HG03064 (cell line): ENCODE measurements around the gene SDCBP2.
"Not testable (repeated sequence)": the region's sequence is repeated elsewhere in the genome, so short reads cannot be mapped to it uniquely, and the experiment has no call there.

Experiments used
- ATAC-seq: cut with Tn5 transposase; IDR thresholded peaks from one replicate; pipeline ENCODE4 v1.9.1; 2021; ENCODE audit warnings: low read depth; ENCODE audit not compliant: unreplicated experiment

Gene SDCBP2

DNA sequence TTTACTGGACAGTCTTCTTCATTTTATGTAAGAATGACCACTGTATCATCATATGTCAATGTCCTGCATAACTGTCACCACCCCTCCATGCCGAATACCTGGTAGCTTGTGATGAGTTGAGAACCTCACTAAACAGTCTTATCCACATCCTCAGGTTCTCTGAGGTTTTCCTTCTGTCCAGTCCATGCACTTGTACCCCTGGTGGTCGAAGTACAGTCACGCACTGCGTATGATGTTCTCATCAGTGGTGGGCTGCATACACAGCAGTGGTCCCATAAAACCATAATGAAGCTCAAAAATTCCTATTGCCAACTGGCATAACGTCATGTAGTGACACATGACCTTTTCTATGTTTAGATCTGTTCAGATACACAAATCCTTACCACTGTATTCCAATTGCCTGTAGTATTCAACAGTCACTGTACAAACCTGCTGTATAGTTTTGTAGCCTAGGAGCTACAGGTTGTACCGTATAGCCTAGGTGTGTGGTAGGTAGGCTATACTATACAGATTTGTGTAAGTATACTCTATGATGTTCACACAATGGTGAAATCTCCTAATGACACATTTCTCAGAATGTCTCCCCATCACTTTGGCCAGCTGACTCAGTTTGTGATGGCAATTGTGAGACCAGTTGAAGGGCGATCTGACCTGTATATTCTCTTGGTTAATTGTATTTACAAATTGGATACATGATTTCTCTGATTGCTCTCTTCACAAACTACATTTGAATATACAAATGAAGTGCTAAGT is 31.3 kb upstream of the SDCBP2 start:
- ATAC-seq: no peak

- no peak for ATAC-seq
Observed at GRCh38 chr20:1357921-1358671, 29.2 kb upstream of the SDCBP2 start.

- ATAC-seq: no peak
Observed at GRCh38 chr20:1353956-1354355, 25.0 kb upstream of the SDCBP2 start.

DNA sequence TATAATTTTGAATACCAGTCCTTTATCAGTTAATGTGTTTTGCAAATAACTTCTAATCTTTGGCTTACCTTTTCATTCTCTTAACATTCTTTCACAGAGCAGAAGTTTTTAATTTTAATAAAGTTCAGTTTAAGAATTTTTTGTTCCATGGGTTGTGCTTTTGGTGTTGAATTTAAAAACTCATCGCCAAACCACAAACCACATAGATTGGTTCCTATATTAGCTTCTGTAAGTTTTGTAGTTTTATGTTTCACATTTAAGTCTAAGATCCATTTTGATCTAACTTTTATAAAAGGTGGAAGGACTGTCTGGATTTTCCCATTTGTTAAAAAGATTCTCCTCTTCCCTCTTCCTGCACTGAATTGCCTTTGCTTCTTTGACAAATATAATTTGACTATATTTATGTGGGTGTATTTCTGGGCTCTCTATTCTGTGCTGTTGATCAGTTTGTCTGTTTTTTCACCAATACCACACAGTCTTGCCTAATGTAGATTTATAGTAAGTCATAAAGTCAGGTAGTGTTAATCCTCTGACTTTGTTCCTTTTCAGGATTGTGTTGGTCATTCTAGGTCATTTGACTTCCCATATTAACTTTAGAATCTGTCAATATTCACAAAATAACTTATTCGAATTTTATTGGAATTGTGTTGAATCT is 17.5 kb upstream of the SDCBP2 start:
- ATAC-seq: no peak

- no peak for ATAC-seq
Observed at GRCh38 chr20:1345756-1346093, 16.8 kb upstream of the SDCBP2 start.

DNA sequence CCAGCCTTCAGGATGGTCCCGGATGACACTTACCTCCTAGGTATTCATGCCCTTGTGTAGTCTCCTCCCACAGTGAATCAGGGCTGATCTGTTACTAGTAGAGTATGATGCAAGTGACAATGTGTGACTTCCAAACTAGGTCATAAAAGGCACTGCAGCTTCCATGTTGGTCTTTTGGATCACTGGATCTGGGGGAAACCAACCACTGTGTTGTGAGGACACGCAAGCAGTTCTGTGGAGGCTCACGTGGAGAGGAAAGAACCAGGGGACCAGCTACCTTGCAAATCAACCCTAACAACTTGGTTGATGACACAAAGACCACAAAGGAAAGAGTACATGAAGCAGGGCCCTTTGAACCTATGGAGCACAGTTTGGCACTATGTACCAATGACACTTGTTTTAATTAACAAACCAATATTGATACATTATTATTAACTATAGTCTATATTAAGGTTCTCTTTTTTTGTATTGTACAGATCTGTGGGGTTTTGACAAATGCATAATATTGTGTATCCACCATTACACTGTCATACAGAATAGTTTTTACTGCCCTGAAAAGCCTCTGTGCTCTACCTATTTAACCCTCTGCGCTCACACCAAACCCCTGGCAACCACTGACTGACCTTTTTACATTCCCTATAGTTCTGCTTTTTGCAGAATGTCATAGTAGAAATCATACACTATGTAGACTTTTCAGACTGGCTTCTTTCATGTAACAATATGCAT is 16.3 kb upstream of the SDCBP2 start:
- ATAC-seq: no peak

GRCh38 chr20:1343446-1344124 is 14.6 kb upstream of the SDCBP2 start:
- not testable (repeated sequence) for ATAC-seq

- no peak for ATAC-seq
Observed at GRCh38 chr20:1341561-1342265, 12.8 kb upstream of the SDCBP2 start.

- no peak for ATAC-seq
Observed at GRCh38 chr20:1338801-1339200, 9.9 kb upstream of the SDCBP2 start.

DNA sequence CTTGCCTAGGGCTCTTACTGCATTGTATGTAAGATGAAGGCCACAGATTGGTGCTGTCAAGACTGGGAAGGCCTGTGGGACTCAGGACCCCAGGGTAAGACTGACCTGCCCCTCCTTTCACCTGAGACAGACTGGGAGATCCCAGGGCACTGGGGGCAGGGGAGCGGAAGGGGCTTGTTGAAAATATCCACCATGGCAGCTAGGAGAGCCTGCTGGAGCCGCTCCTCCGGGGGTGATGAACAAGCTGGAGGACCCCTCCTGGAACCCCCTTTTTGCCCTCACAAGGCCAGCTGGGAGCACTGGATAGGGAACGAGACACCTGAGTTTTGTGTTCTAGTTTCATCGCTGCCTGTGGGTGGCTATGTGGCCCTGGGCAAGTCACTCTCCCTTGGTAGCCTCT is 9.2 kb upstream of the SDCBP2 start:
- ATAC-seq: no peak

DNA sequence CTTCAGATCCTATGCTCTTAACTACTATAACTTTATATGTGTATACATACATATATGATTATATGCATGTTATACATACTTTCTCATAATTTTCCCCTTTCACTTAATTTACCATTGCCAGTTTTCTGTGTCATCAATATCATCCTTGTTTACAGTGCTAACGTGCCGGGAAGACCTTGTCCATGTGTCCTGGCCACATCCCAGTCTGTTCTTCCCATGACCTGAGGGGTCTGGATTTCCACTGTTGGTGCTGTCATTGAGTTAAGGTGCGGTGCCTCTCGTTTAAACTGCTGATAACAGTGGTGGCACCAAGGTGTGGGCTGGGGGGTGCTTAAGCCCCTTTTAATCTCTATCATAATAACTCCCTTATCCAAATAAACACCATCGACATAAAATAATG is 8.5 kb upstream of the SDCBP2 start:
- ATAC-seq: no peak

DNA sequence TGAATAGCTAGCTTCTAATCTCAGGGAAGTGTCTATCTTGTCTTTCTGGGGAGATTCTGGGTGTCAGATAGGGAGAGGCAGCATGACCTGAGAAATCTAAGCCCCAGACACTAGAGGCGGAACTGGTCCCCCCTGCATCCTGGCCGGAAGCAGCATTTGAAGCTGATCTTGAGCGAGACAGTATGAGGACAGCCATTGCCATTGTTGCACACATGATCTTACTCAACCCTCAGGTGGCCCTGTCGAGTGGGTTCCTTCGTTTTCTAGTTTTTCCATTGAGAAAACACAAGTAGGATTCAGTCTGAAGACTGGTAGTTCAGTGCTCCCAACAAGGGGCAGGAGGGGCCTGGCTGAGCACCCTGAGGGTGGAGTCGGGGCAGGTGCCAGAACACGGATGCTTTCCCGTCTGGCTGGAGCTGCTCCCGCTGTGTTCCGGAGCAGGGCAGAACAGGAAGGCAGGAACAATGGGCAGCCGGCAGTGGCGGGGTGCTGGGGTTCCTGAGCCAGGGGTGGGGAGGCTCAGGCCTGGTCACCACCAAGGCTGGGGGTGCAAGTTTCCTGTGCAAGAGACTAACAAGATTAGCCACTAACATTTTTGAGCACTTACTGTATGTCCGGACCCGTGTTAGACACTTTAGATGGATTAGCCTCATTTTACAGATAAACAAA is 7.9 kb upstream of the SDCBP2 start:
- ATAC-seq: no peak

GRCh38 chr20:1335961-1336698 is 7.2 kb upstream of the SDCBP2 start:
- no peak for ATAC-seq

- no peak for ATAC-seq
Observed at GRCh38 chr20:1334761-1335160, 5.8 kb upstream of the SDCBP2 start.

DNA sequence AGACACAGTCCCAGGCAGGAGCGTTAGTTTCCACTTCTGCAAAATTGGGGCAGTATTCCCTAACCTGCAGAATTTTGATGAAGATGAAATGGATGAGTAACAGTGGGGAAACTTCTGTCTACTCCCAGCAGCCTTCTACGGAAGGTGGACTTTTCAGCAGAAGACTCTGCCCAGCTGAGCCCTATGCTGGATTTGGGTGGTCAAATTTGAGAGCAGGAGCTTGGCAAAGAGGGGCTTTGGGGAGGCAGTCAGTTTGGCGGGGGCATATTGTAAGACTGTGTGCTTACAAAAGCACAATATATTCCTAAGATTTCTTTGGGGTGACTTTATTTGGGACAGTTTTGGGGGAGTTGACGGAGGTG is 5.4 kb upstream of the SDCBP2 start:
- ATAC-seq: no peak

DNA sequence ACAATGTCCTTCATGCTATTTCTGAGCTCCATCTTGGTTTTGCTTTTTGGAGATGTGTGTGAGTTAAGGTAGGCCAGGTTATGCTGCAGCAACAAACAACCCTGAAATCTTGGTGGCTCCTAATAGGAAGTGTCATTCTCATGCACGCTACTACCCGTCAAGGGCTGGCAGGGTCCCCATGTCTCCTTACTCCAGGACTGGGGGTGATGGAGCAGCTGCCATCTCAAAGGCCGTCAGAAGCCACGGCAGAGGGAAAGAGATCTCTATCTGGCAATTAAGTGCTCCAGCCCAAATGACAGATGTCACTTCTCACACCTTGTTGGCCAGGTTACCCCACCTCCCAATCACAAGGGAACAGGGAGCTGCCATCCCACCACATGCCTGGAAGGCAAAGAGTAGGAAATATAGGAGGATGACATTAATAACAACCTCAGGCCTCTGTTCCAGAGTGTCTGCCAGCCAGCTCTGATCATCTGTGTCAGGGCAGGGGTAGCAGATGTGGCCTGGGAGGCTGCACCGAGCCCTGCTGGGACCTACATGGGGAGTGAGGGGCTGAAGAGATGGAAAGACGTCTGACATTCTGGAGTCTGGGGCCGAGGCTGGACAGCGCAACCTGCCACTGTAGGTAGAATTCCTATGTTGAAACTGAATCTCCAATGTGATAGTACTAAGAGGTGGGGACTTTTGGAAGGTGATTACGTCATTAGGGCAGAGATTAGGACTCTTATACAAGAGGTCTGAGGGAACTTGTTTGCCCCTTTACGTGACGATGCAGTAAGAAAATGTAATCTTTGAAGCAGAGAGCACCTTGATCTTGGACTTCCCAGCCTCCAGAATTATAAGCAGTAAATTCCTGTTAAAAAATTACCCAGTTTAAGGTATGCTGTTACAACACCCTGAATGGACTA is 4.8 kb upstream of the SDCBP2 start:
- ATAC-seq: no peak

GRCh38 chr20:1332749-1333300 is 3.9 kb upstream of the SDCBP2 start:
- no peak for ATAC-seq
